HTERT RPE-1 (cell line): ENCODE measurements around the gene STARD13.

ENCODE experiments used
- in situ Hi-C: fragments of 300-500 bp; cut with MboI; formaldehyde crosslinking; loops from 4 replicates; pipeline ENCODE4 v1.14.3; 2020; ENCODE audit warnings: low sequenced_read_pairs

Gene STARD13

DNA sequence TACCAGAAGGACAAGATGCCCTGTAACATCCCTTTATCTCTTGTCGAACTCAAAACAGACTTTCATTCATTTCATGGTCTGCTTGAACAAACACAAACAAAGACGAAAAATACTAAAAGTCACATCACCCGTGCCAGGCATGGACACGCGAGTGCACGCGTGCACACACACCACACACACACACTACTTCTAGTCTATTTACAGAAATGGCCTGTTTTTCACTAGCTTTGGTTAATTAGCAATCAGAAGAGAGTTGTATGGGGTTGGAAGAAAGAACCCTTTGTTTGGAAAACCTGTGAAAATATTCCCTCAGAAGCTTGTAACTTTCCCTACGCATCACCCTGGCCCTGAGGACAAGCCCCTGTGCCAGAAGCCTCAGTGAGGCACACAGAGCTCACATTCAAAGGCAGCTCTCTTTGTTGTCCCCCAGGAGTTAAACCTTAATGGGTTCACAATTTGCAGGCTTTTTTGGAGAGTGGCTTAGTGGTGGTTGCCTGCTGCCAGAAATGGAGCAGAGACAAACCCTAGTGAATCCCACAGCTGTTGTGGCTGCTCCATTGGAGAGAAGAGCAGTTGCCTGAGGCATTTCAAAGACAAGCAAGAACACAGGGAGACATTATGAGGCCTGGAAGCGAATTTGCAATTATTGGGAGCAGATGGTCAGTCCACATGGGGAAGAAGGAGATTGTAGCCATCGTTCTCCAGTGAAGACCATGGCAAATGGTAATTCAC, 55.9 kb downstream of the STARD13 start:
- in situ Hi-C loops = no loop called here

- in situ Hi-C loops = no loop called here
Measured at GRCh38 chr13:33228648-33229445, 56.7 kb downstream of the STARD13 start.

- in situ Hi-C loops = no loop called here
Measured at GRCh38 chr13:33227927-33228647, 57.5 kb downstream of the STARD13 start.

DNA sequence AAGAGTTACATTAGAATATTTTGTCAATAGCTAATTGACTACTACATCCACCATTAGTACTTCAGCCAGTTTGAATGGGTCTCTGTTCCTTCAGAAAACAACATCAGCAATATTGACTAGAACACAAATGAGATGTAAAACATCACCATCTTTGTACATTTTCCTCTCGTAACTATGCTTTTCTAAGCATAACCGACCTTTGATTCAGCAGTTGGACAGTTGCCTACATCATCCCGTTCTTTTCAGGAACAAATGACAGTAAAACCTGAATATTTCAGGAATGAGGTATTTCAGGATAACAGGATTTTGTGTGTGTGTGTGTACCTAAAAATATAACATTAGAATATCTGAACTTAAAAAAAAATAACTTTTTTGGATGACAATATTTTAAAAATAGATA, 60.9 kb downstream of the STARD13 start:
- in situ Hi-C loops = no loop called here

DNA sequence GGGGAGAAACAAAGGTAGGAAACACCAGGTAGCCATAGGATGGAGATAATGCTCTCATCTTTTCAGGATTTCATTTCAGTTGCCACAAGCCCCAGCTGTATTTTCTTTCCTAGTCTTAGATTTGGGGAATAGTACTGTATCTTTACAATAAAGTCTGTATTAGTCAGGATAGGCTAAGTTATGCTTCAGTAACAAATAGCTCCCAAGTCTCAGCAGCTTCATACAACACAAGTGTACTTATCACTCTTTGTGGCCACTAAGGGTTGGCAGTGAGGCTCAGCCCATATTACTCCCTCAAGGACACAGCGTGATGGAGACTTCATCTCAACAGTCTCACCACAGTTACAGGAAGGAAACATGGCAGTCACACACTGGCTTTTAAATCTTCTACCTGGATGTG, 61.4 kb downstream of the STARD13 start:
- in situ Hi-C loops = no loop called here

DNA sequence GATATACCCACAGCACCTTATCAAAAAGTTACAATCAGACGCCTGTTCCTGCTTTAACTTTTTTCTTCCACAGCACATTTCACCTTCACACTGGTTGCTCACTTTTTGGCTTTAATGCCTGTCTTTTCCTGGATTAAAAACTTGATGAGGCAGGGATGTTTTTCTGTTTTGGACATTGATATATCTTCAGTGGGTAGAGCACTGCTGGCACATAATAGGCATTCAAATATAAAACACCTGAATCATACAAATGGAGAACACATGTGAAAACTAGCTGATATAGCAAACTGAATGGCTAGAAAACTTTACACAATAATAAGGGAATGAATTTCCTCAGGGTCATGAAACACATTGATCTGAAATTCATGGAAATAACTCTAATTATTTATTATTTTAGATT, 65.6 kb downstream of the STARD13 start:
- in situ Hi-C loops = no loop called here

DNA sequence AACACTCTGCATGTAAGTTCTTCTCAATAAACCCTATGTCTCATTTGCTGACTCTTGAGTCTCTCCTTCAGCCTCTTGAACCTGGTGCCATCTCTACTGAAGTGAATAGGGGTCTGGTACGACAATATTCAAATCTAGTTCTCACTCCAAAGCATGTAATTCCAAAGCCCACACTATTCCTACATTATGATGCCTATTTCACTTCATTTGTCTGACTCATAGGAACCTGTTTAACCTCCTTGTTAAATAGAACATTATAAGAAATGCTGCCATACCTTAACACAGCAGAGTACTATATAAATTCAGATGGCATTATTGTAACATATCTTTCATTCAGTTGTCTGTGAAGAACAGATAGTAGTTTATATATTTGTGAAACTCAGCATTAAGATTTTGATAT, 67.1 kb downstream of the STARD13 start:
- in situ Hi-C loops = no loop called here

GRCh38 chr13:33218020-33218419, 67.5 kb downstream of the STARD13 start:
- in situ Hi-C loops = no loop called here

DNA sequence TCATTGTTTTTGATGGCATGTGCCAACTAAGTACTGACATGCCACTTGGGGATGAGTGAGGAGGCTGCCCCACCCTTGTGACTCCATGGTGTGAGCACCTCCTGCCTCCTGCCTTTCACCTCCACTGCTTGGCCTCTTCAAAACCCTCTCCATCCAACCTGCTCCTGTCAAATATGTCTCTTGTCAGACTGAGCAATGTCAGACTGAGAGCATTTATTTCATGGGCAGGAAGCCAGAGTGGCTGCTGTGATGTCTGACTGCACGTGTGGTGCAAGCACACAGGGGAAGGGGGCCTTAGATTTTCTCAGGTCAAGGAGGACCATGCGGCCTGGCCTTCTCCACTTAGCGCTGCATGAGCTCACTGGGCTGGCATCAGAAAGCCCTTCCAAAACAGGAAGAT, 68.3 kb downstream of the STARD13 start:
- in situ Hi-C loops = no loop called here

GRCh38 chr13:33213797-33214196, 71.8 kb downstream of the STARD13 start:
- in situ Hi-C loops = no loop called here

GRCh38 chr13:33213024-33213768, 72.4 kb downstream of the STARD13 start:
- in situ Hi-C loops = no loop called here

DNA sequence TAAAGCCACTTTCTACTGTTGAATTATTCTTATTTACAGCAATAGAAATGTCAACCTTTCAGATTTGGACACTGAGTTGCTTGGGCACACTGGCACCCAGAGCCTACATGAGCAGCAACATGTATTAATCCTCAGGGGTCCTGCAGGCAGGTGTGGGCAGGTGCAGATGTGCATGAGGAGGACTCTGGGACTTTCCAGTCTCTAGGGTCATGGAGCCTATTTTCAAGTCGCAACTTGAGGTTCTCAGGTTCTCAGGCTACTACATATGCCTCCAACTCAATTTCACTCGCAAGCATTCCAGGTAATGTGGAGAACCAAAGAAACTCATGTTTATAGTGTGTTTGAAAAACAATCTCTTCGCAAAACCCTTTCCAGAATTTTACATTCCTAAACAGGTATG, 73.2 kb downstream of the STARD13 start:
- in situ Hi-C loops = no loop called here

DNA sequence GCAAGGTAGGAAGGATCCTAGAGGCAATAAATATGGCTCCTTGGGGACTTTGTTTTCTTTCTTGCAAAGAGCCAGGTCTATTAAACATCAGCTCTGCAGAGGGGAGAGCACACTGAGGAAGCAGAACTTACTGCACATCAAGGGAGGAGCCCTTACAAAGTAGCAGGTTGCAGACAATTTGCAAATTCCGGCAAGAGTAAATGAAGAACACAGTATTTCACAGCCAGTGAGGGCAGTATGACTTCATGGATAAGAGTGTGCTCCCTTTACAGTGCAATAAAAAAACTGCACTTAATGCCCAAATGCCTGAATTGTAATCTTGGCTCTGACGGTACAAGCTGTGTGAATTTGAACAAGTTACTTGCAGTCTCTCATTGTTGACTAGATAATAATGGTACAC, 75.5 kb downstream of the STARD13 start:
- in situ Hi-C loops = no loop called here

DNA sequence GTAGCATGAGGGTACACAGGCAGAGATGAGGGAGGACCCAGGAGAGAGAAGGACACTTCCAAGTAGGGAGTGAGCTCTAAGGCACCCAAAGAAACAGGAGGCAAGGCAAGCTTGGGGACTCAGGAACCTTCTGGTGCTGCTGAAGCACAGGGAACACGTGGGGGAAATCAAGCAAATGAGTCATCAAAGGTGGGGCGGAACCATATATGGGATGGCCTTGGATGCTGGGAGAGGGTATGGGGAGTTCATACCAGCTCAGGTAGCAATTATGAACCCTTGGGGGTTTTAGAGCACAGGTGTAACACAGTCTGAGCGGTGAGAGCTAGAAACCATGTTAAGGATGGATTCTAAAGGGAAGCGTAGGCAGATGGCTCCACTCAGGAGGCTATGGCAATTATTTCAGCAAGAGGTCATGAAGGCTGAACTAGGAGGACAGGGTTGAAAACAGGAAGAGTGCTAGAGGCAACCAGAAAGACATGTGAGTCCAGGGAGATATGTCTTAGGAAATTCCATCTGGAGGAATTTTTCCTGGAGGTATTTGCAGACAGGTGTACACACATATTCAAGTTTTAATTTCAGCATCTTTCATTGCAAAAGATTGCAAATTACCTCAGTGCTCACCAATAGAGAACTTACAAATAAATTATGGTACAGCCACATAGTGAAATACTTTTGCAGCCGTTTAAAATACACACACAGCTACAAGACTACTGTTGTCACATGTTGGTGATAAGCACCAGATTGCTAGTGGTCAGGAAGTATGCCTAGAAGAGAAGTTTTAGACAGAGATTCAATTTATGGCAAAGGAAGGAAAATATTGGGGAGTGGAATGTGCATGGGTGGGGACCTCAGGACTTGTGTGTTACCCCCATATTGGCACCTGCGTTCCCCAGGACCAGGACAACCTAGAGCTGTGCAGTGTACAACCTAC, 77.0 kb downstream of the STARD13 start:
- in situ Hi-C loops = no loop called here

DNA sequence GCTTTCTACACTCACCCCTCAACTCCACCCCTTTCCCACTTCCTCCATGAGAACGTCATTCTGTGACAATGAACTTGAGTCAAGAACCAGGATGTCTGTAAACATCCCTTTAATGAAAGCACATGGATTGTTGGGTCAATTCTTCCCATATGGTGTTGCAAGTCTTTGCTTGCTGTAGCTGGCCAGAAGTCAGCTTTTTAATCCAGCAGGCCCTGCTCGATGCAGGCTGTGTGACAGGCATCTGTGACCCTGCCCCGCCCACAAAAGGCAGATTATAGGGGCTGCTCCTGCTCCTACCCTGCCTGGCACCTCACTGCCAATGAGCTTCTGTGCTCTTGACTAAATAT, 78.0 kb downstream of the STARD13 start:
- in situ Hi-C loops = no loop called here

- in situ Hi-C loops = no loop called here
Measured at GRCh38 chr13:33206945-33207614, 78.5 kb downstream of the STARD13 start.

DNA sequence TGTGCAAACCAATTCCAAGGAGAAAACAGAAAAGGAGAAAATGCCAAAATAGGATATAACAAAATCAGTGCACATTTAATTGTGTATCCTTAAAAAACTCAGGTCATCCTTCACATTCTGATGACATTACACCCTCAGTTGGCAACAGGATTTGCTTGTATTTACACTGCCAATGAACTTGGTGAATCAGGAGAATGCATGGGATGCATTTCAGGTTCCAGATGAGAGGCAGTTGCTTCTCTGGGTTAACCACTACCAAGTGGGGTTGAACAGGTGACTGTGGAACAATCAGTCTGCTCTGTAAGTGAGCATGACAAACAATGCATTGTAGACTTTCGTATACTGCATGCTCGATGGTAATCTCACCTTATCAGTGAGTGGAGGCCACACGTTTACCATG, 79.1 kb downstream of the STARD13 start:
- in situ Hi-C loops = no loop called here

GRCh38 chr13:33205804-33206221, 79.7 kb downstream of the STARD13 start:
- in situ Hi-C loops = no loop called here

DNA sequence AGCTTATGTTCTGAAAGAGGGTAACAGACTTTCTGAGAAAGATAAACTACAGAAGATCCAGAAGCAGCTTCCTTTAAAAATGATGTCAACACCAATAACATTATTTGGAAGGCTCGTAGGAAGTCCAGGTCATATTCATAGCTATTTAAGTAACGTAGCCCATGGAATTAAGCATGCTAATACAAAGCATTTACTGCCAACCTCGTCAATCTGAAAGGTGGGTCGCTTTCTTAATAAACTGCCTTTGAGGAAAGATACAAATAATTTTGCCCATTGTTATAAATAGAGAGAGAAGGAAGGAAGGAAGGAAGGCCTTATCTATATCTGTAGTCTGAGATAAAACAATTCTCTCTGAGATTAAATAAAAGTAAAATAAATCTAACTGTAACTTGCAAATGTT, 80.3 kb downstream of the STARD13 start:
- in situ Hi-C loops = no loop called here
